Pericardium fibroblast (primary cell): ENCODE results near the gene SLC25A34. TPM values are rescaled to one million over a fixed set of nuclear protein-coding genes. Genes with fewer than 3 reads are reported as not detected.

Experiments used
- total RNA-seq: library from RNA; depleted of rRNA; stranded (reverse); fragments of >200 nt; gene quantifications from 2 replicates; pipeline ENCODE4 v1.2.3, GENCODE V29; 2015

SLC25A34 gene
- total RNA-seq, result 0.58 and 3.9 TPM in 2 replicates

GRCh38 chr1:15736038-15736891, at the start of gene SLC25A34:
Gene SLC25A34 (plus strand): TSS chr1:15736258. CDS start chr1:15736486, 228 bp downstream.

GRCh38 chr1:15742339-15742801, 6.3 kb downstream of the SLC25A34 start, which contains the start of gene TMEM82:
Gene TMEM82 (plus strand): TSS chr1:15742499. CDS start chr1:15742560, 61 bp downstream.

GRCh38 chr1:15758343-15758931, 22.4 kb downstream of the SLC25A34 start, which contains the start of gene FBLIM1:
Gene FBLIM1 (plus strand): TSS chr1:15758795. CDS start chr1:15764984, 6,189 bp downstream.

Other genes starting within 250 kb of the SLC25A34 start
- gene CASP9, start 212.0 kb upstream of the SLC25A34 start, total RNA-seq, result 5.9 and 6.8 TPM in 2 replicates
- gene DNAJC16, start 209.4 kb upstream of the SLC25A34 start, total RNA-seq, result 9.7 and 14.1 TPM in 2 replicates
- gene AGMAT, start 151.2 kb upstream of the SLC25A34 start, total RNA-seq, result 0.12 and 0.26 TPM in 2 replicates
- 5.3 and 9.9 TPM in 2 replicates for gene DDI2, start 118.8 kb upstream of the SLC25A34 start, total RNA-seq
- 37.3 and 40.0 TPM in 2 replicates for gene PLEKHM2, start 51.9 kb upstream of the SLC25A34 start, total RNA-seq
- gene TMEM82, start 6.2 kb downstream of the SLC25A34 start, total RNA-seq, result not detected in 2 replicates
- 58.8 and 103 TPM in 2 replicates for gene FBLIM1, start 22.5 kb downstream of the SLC25A34 start, total RNA-seq
- 0.82 and 1.2 TPM in 2 replicates for gene UQCRHL, start 71.4 kb downstream of the SLC25A34 start, total RNA-seq
- 8.5 and 14.3 TPM in 2 replicates for gene SPEN, start 111.4 kb downstream of the SLC25A34 start, total RNA-seq
- gene ZBTB17, start 239.8 kb downstream of the SLC25A34 start, total RNA-seq, result 12.7 and 32.2 TPM in 2 replicates